Measurements from ENCODE around the gene GPBAR1. TPM values are rescaled to one million over a fixed set of nuclear protein-coding genes. Genes with fewer than 3 reads are reported as not detected.
A peak's percentile ranks its signal among the peaks of the same experiment; 100 is the strongest.

The GPBAR1 gene
- total and polyA plus RNA-seq, 7 experiments from 2014 or later: 0.15 to 12.9 (median 1.8) TPM

GRCh38 chr2:218233543-218233942, 27.3 kb upstream of the GPBAR1 start:
- H3K27ac ChIP-seq (ENCODE audit: low read depth, low read length): no peak overlapping the region
- Mint-ChIP-seq H3K4me1 (peaks cover 32 to 49% (median 44%) of the 10 kb centered on the region in 7 donors), H3K27me3 (no peaks in the 10 kb centered on the region), H3K36me3 (peaks cover 11 to 58% (median 46%) of the 10 kb centered on the region in 5 donors), H3K27ac (peak overlapping the region in 6 of 9 donors; percentile 7 to 83 (median 48)), H3K9me3 (no peaks in the 10 kb centered on the region), H3K4me3 (no peak overlapping the region)
- H3K27me3 ChIP-seq (ENCODE audit: control insufficient read depth in 2 of 2, insufficient read depth in 2 of 2, low read length in 2 of 2): no peaks in the 10 kb centered on the region
- ATAC-seq: no peak
- POLR2A ChIA-PET: interaction anchor here (0.6 to 1.7 kb wide), 3 partner anchors 9 to 60 kb away, joined by 3 to 4 read pairs (median 4); no protein-coding TSS in a partner anchor
- CTCF ChIA-PET: interaction anchor here (0.6 to 1.6 kb wide), 2 partner anchors 23 to 38 kb away, joined by 4 to 5 read pairs; no protein-coding TSS in a partner anchor
- H3K4me3 ChIP-seq (ENCODE audit: low read length): no peak overlapping the region
- peaks cover 30 to 85% (median 45%) of the 10 kb centered on the region in 3 experiments for H3K36me3 ChIP-seq (ENCODE audit: control insufficient read depth in 2 of 3, insufficient read depth in 3 of 3, low read length in 3 of 3)
- no peaks in the 10 kb centered on the region for H3K9me3 ChIP-seq (ENCODE audit: control insufficient read depth in 2 of 3, low read length in 3 of 3)
- H3K4me1 ChIP-seq (ENCODE audit: control insufficient read depth in 2 of 2, insufficient read depth in 2 of 2, low read length in 2 of 2): peaks cover 27 to 29% of the 10 kb centered on the region in 2 donors
- intact Hi-C loops (cut with micrococcal nuclease): no loop called here
- DNase-seq: no peak

DNA sequence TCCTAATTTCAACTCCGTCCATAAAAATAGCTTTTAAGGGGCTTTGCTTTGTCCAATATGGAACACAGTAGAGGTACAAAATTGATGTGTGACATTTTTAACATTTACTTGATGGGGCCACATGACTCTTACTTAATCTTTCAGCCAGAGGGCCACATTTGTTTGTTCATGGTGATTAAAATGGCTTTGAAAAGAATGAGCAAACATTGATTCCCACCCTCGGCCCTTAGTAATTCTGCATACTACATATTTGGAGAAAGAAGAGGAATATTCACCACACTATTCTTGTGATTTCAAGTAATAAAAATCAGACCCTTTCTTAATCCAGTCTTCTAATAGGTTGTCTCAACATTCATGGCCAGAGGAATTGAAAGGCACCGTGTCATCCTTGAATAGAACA, 26.3 kb upstream of the GPBAR1 start:
- no peaks in the 10 kb centered on the region for H3K9me3 ChIP-seq (ENCODE audit: control insufficient read depth in 2 of 3, low read length in 3 of 3)
- H3K36me3 ChIP-seq (ENCODE audit: control insufficient read depth in 2 of 3, insufficient read depth in 3 of 3, low read length in 3 of 3): peaks cover 38 to 91% (median 50%) of the 10 kb centered on the region in 3 experiments
- peak overlapping the region in 6 of 9 donors; percentile 34 to 83 (median 48) for H3K27ac Mint-ChIP-seq

GRCh38 chr2:218235017-218235416, 25.8 kb upstream of the GPBAR1 start:
- DNase-seq (no peak), ATAC-seq (no peak)
- Mint-ChIP-seq H3K4me1 (peaks cover 23 to 44% (median 33%) of the 10 kb centered on the region in 7 donors), H3K4me3 (no peak overlapping the region), H3K27ac (peak overlapping the region in 5 of 9 donors; percentile 24 to 83 (median 48)), H3K9me3 (no peaks in the 10 kb centered on the region), H3K27me3 (no peaks in the 10 kb centered on the region), H3K36me3 (peaks cover 11 to 62% (median 49%) of the 10 kb centered on the region in 5 donors)
- ChIA-PET CTCF (interaction anchor here (1.0 kb wide), 1 partner anchor 22 kb away, joined by 3 read pairs; no protein-coding TSS in a partner anchor), POLR2A (interaction anchor here (0.8 to 1.7 kb wide), 2 partner anchors 14 to 19 kb away, joined by 4 read pairs; no protein-coding TSS in a partner anchor)
- H3K36me3 ChIP-seq (ENCODE audit: control insufficient read depth in 2 of 3, insufficient read depth in 3 of 3, low read length in 3 of 3): peaks cover 38 to 96% (median 50%) of the 10 kb centered on the region in 3 experiments
- H3K27ac ChIP-seq (ENCODE audit: low read depth, low read length): no peak overlapping the region
- intact Hi-C loops (cut with micrococcal nuclease): no loop called here
- no peaks in the 10 kb centered on the region for H3K9me3 ChIP-seq (ENCODE audit: control insufficient read depth in 2 of 3, low read length in 3 of 3)
- H3K4me3 ChIP-seq (ENCODE audit: low read length): no peak overlapping the region
- H3K4me1 ChIP-seq (ENCODE audit: control insufficient read depth in 2 of 2, insufficient read depth in 2 of 2, low read length in 2 of 2): peaks cover 15% of the 10 kb centered on the region in 2 donors
- H3K27me3 ChIP-seq (ENCODE audit: control insufficient read depth in 2 of 2, insufficient read depth in 2 of 2, low read length in 2 of 2): no peaks in the 10 kb centered on the region

More for the DNA sequence above, 26.3 kb upstream of the GPBAR1 start:
- H3K27ac ChIP-seq (ENCODE audit: low read depth, low read length): no peak overlapping the region
- POLR2A ChIA-PET: interaction anchor here (0.8 to 1.7 kb wide), 2 partner anchors 14 to 18 kb away, joined by 4 read pairs; no protein-coding TSS in a partner anchor
- no peaks in the 10 kb centered on the region for H3K27me3 ChIP-seq (ENCODE audit: control insufficient read depth in 2 of 2, insufficient read depth in 2 of 2, low read length in 2 of 2)
- Mint-ChIP-seq H3K4me1 (peaks cover 25 to 44% (median 38%) of the 10 kb centered on the region in 7 donors), H3K9me3 (no peaks in the 10 kb centered on the region), H3K36me3 (peaks cover 11 to 62% (median 49%) of the 10 kb centered on the region in 5 donors), H3K27me3 (no peaks in the 10 kb centered on the region), H3K4me3 (no peak overlapping the region)
- ATAC-seq (no peak), DNase-seq (no peak)
- H3K4me3 ChIP-seq (ENCODE audit: low read length): no peak overlapping the region
- CTCF ChIA-PET: interaction anchor here (1.0 to 1.6 kb wide), 2 partner anchors 23 to 37 kb away, joined by 3 to 5 read pairs; no protein-coding TSS in a partner anchor
- intact Hi-C loops (cut with micrococcal nuclease): no loop called here
- peaks cover 20% of the 10 kb centered on the region in 2 donors for H3K4me1 ChIP-seq (ENCODE audit: control insufficient read depth in 2 of 2, insufficient read depth in 2 of 2, low read length in 2 of 2)

- H3K4me3 Mint-ChIP-seq: no peak overlapping the region
- POLR2A ChIA-PET: no interaction called here
- H3K4me1 Mint-ChIP-seq: peaks cover 12 to 36% (median 23%) of the 10 kb centered on the region in 7 donors
- Histone ChIP-seq H3K9me3 (ENCODE audit: control insufficient read depth in 2 of 3, low read length in 3 of 3) (no peaks in the 10 kb centered on the region), H3K27ac (ENCODE audit: low read depth, low read length) (no peak overlapping the region), H3K4me3 (ENCODE audit: low read length) (no peak overlapping the region), H3K36me3 (ENCODE audit: control insufficient read depth in 2 of 3, insufficient read depth in 3 of 3, low read length in 3 of 3) (peaks cover 33 to 95% (median 39%) of the 10 kb centered on the region in 3 experiments), H3K4me1 (ENCODE audit: control insufficient read depth in 2 of 2, insufficient read depth in 2 of 2, low read length in 2 of 2) (peaks cover 0 to 2% of the 10 kb centered on the region in 2 donors), H3K27me3 (ENCODE audit: control insufficient read depth in 2 of 2, insufficient read depth in 2 of 2, low read length in 2 of 2) (no peaks in the 10 kb centered on the region)
- DNase-seq: no peak
- H3K27ac Mint-ChIP-seq: peak overlapping the region in 2 of 9 donors; percentile 43 to 73
- no peaks in the 10 kb centered on the region for H3K9me3 Mint-ChIP-seq
- ATAC-seq: no peak
- CTCF ChIA-PET: interaction anchor here (1.6 kb wide), 1 partner anchor 8 kb away, joined by 5 read pairs; no protein-coding TSS in a partner anchor
- intact Hi-C loops (cut with micrococcal nuclease): no loop called here
- H3K36me3 Mint-ChIP-seq: peaks cover 4 to 52% (median 37%) of the 10 kb centered on the region in 5 donors
- H3K27me3 Mint-ChIP-seq: no peaks in the 10 kb centered on the region
These were observed 24.0 kb upstream of the GPBAR1 start for GRCh38 chr2:218236829-218237228.

- Mint-ChIP-seq H3K4me1 (peaks cover 3 to 33% (median 24%) of the 10 kb centered on the region in 7 donors), H3K36me3 (peaks cover 0 to 43% (median 24%) of the 10 kb centered on the region in 5 donors)
- H3K4me3 ChIP-seq (ENCODE audit: low read length): no peak overlapping the region
These were observed 21.9 kb upstream of the GPBAR1 start for GRCh38 chr2:218238887-218239286.

GRCh38 chr2:218244204-218244603, 16.6 kb upstream of the GPBAR1 start:
- ChIA-PET POLR2A (interaction anchor here (0.9 to 1.7 kb wide), 2 partner anchors 15 to 228 kb away, joined by 3 to 4 read pairs; no protein-coding TSS in a partner anchor), CTCF (interaction anchor here (0.6 to 1.3 kb wide), 2 partner anchors 26 to 59 kb away, joined by 3 read pairs; partner anchors contain the start of genes AAMP and PNKD)
- no peaks in the 10 kb centered on the region for H3K27me3 Mint-ChIP-seq
- H3K27ac Mint-ChIP-seq: peak overlapping the region in 8 of 9 donors; percentile 0 to 85 (median 36)
- no peak overlapping the region for H3K4me3 ChIP-seq (ENCODE audit: low read length)
- intact Hi-C loops (cut with micrococcal nuclease): no loop called here
- H3K9me3 ChIP-seq (ENCODE audit: control insufficient read depth in 2 of 3, low read length in 3 of 3): no peaks in the 10 kb centered on the region
- H3K36me3 ChIP-seq (ENCODE audit: control insufficient read depth in 2 of 3, insufficient read depth in 3 of 3, low read length in 3 of 3): peaks cover 46 to 97% (median 64%) of the 10 kb centered on the region in 3 experiments
- H3K4me1 ChIP-seq (ENCODE audit: control insufficient read depth in 2 of 2, insufficient read depth in 2 of 2, low read length in 2 of 2): peaks cover 4 to 6% of the 10 kb centered on the region in 2 donors
- H3K27ac ChIP-seq (ENCODE audit: low read depth, low read length): peak overlapping the region; percentile 16
- H3K36me3 Mint-ChIP-seq: peaks cover 3 to 48% (median 20%) of the 10 kb centered on the region in 5 donors
- H3K27me3 ChIP-seq (ENCODE audit: control insufficient read depth in 2 of 2, insufficient read depth in 2 of 2, low read length in 2 of 2): no peaks in the 10 kb centered on the region
- H3K4me3 Mint-ChIP-seq: no peak overlapping the region
- peaks cover 0 to 28% (median 22%) of the 10 kb centered on the region in 7 donors for H3K4me1 Mint-ChIP-seq
- no peak for DNase-seq
- no peak for ATAC-seq
- no peaks in the 10 kb centered on the region for H3K9me3 Mint-ChIP-seq

More at GRCh38 chr2:218238887-218239286, 21.9 kb upstream of the GPBAR1 start:
- Histone ChIP-seq H3K27ac (ENCODE audit: low read depth, low read length) (no peak overlapping the region), H3K27me3 (ENCODE audit: control insufficient read depth in 2 of 2, insufficient read depth in 2 of 2, low read length in 2 of 2) (no peaks in the 10 kb centered on the region), H3K9me3 (ENCODE audit: control insufficient read depth in 2 of 3, low read length in 3 of 3) (no peaks in the 10 kb centered on the region), H3K4me1 (ENCODE audit: control insufficient read depth in 2 of 2, insufficient read depth in 2 of 2, low read length in 2 of 2) (peaks cover 4 to 6% of the 10 kb centered on the region in 2 donors), H3K36me3 (ENCODE audit: control insufficient read depth in 2 of 3, insufficient read depth in 3 of 3, low read length in 3 of 3) (peaks cover 36 to 95% (median 57%) of the 10 kb centered on the region in 3 experiments)
- CTCF ChIA-PET: no interaction called here
- Mint-ChIP-seq H3K27ac (peak overlapping the region in 6 of 9 donors; percentile 17 to 68 (median 48)), H3K4me3 (no peak overlapping the region), H3K9me3 (no peaks in the 10 kb centered on the region), H3K27me3 (no peaks in the 10 kb centered on the region)
- POLR2A ChIA-PET: no interaction called here
- ATAC-seq (no peak), DNase-seq (no peak)
- intact Hi-C loops (cut with micrococcal nuclease): no loop called here
